Bone marrow (tissue), 2 donors: ENCODE results near the gene EDEM2.
"Not testable (repeated sequence)": the region's sequence is repeated elsewhere in the genome, so short reads cannot be mapped to it uniquely, and the experiment has no call there.

Source experiments
- DNase-seq, 2 donors: peaks; one replicate each; lab custom pipeline; 2025; lab: John Stamatoyannopoulos, UW

EDEM2 gene

GRCh38 chr20:35125753-35126152, 21.4 kb downstream of the EDEM2 start:
- DNase-seq = no peak

- DNase-seq = no peak
Observed at GRCh38 chr20:35122756-35123405, 24.3 kb downstream of the EDEM2 start.

GRCh38 chr20:35121186-35121585, 25.9 kb downstream of the EDEM2 start:
- DNase-seq = no peak

- DNase-seq = peak in 1 of 2 donors; percentile 92
Observed at GRCh38 chr20:35120012-35120701, 27.0 kb downstream of the EDEM2 start.

GRCh38 chr20:35117629-35118028, 29.5 kb downstream of the EDEM2 start:
- no peak for DNase-seq

- no peak for DNase-seq
Observed at GRCh38 chr20:35117196-35117595, 29.9 kb downstream of the EDEM2 start.

- DNase-seq = peak in 1 of 2 donors; percentile 17
Observed at GRCh38 chr20:35116258-35116657, 30.9 kb downstream of the EDEM2 start.

- DNase-seq = no peak
Observed at GRCh38 chr20:35115606-35116005, 31.5 kb downstream of the EDEM2 start.

GRCh38 chr20:35112276-35112675, 34.9 kb downstream of the EDEM2 start:
- DNase-seq = not testable (repeated sequence)

GRCh38 chr20:35111141-35111888, 35.8 kb downstream of the EDEM2 start:
- DNase-seq = no peak

- DNase-seq = no peak
Observed at GRCh38 chr20:35108921-35109320, 38.2 kb downstream of the EDEM2 start.

- no peak for DNase-seq
Observed at GRCh38 chr20:35106827-35107380, 40.2 kb downstream of the EDEM2 start.

GRCh38 chr20:35104685-35105295, 42.3 kb downstream of the EDEM2 start:
- DNase-seq = no peak

GRCh38 chr20:35101620-35102019, 45.5 kb downstream of the EDEM2 start:
- DNase-seq = no peak

GRCh38 chr20:35093267-35093884, 53.8 kb downstream of the EDEM2 start:
- DNase-seq = peak; percentile 19 to 20

GRCh38 chr20:35092524-35093266, 54.4 kb downstream of the EDEM2 start, which contains the start of gene TRPC4AP:
Gene TRPC4AP, minus strand, starts transcription at chr20:35092807. Its CDS starts 26 bp downstream, at chr20:35092781.
- DNase-seq = peak; percentile 79 to 94

GRCh38 chr20:35091816-35092523, 55.2 kb downstream of the EDEM2 start:
- DNase-seq = peak in 1 of 2 donors; percentile 61

GRCh38 chr20:35088231-35089145, 58.6 kb downstream of the EDEM2 start:
- no peak for DNase-seq

GRCh38 chr20:35087791-35088190, 59.3 kb downstream of the EDEM2 start:
- DNase-seq = no peak
